ENCODE results near the gene CRHR1.

CRHR1 gene

DNA sequence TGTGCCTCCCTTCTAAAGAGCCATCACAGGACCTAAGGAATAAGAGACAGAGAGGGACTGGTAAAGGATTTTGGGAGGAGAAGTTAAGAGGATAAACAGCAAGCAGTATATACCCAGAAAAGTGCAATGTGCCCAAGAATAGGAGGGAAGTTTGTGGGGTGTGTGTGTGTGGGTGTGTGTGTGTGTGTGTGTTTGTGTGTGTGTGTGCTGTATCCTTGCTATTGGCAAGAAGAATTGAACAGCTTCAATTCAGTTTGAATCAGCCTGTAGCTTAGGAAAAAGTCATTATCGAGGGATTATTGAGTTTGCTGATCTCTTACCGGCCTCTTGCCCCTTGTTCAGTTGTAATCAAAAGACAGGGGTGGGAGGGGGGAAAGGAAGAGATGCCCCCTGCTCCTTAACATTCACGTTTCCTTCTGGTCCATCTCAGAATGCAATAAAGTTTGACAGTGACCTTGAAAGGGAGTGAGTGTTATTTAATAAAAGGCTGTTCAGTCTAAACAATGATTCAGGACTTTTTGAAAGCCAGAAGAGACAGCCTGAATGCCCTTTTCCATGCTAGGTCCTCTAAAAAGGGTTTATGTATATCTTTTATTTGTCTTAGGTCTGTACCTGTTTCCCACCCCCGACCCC lies 86.3 kb downstream of the CRHR1 start:
- DNase-seq = no peak

DNA sequence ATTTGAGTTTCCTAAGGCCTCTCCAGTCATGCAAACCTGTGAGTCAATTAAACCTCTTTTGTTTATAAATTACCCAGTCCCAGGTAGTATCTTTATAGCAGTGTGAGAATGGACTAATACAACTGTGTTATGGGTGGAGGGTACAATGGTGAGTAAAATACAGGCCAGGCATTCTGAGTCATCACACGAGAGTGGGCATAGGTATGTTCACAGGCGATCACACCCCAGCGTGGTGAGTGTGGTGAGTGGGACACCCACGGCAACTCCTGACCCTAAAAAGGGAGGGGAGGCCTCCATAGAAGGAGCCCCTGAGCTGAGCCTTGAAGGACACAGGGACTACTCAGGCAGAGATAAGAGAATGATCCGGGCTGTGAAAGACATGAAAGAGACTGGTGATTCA lies 87.6 kb downstream of the CRHR1 start:
- no peak for DNase-seq

- no peak for DNase-seq
These were observed 89.6 kb downstream of the CRHR1 start for GRCh38 chr17:45873728-45874127.

- no peak for DNase-seq
These were observed 90.0 kb downstream of the CRHR1 start for GRCh38 chr17:45874151-45874550.

GRCh38 chr17:45876539-45876938 lies 92.4 kb downstream of the CRHR1 start:
- DNase-seq = no peak

DNA sequence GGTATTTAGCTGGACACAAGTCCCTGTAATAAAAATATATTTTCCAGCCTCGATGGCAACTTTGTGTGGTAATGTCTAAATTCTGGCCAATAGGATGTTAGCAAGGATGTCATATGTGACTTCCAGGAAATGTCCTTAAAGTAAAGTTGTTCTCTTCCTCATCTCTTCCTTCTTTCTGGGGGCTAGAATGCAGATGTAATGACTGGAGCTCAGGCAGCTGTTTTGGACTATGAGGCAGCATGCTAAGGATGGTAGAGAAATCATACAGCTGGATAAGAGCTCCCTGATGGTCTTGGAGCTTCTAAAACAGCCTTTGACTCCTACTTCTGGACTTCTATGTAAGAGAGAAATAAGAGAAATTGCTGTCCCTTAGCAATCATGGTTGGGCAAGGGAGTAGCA lies 93.3 kb downstream of the CRHR1 start:
- no peak for DNase-seq

- no peak for DNase-seq
These were observed 98.9 kb downstream of the CRHR1 start for GRCh38 chr17:45883063-45883462.

All from activated T-cell treated with anti-CD3 and anti-CD28 coated beads for 4 hours (primary cell).